Pancreas (tissue), 10 donors: Measurements from ENCODE around the gene AFDN. TPM values are rescaled to one million over a fixed set of nuclear protein-coding genes. Genes with fewer than 3 reads are reported as not detected.

Experiments
- ATAC-seq, 4 donors: fragments of 200-7000 bp; cut with Tn5 transposase; one replicate each; pipeline versions ENCODE4 v1.8.0 to v1.9.1; 2020; ENCODE audit warnings: mild to moderate bottlenecking in 4 of 4, moderate library complexity in 4 of 4
- DNase-seq, 6 donors: peaks; one replicate each; pipeline ENCODE4 v3.0.0-alpha.2; 2020
- FAIRE-seq: peaks from 2 replicates; lab custom pipeline; 2012; peaks lifted over from hg19 to GRCh38; lab: Jason Lieb, UNC
- H3K27ac ChIP-seq, 4 donors: fragments of 200-600 bp; sonication (generic); 1 replicate in 3 of 4; 2 replicates in 1 of 4; pipeline versions ENCODE4 v1.5.0 to v1.8.0; 2020
- H3K27me3 ChIP-seq, 4 donors: fragments of 200-600 bp; one replicate each; pipeline ENCODE4 v1.8.0; 2021
- H3K36me3 ChIP-seq, 3 donors: fragments of 200-600 bp; sonication (generic) in 1 of 3; one replicate each; pipeline versions ENCODE4 v1.5.0 to v1.8.0; 2020 to 2021
- H3K4me1 ChIP-seq, 3 donors: fragments of 200-600 bp; one replicate each; pipeline ENCODE4 v1.8.0; 2021
- H3K4me3 ChIP-seq, 4 donors: fragments of 200-600 bp; sonication (generic) in 2 of 4; one replicate each; pipeline versions ENCODE4 v1.5.0 to v1.8.0; 2020 to 2021
- H3K9me3 ChIP-seq, 4 donors: fragments of 200-600 bp; one replicate each; pipeline ENCODE4 v1.8.0; 2021
- CTCF ChIP-seq, 4 donors: fragments of 200-600 bp; sonication (generic) in 3 of 4; IDR thresholded peaks; one replicate each; pipeline versions ENCODE4 v1.5.0 to v1.8.0; 2021; ENCODE audit warnings: antibody characterized with exemption in 4 of 4
- WGBS, 2 donors: extraction: QIAGEN DNeasy Blood & Tissue Kit; methylation state at CpG; one replicate each; pipeline ENCODE4 v1.1.7; 2013; 5-methylcytosine and 5-hydroxymethylcytosine counted together
- intact Hi-C, 3 donors: fragments of 100-400 bp; cut with DNase I; formaldehyde crosslinking; loops; one replicate each; pipeline versions ENCODE4 v1.11.1 to v1.14.2; 2022
- polyA plus RNA-seq, 2 donors: library from polyadenylated mRNA; stranded (reverse); fragments of 200-250 nt; gene quantifications; one replicate each; pipeline ENCODE4 v1.2.3, GENCODE V29; 2013
- total RNA-seq, 6 donors: library from RNA; stranded (reverse); fragmentation: NEBNext Ultra II Directional in 4 of 6; extraction: Animal tissue kit (Norgen Biotek cat#: 25700) in 4 of 6; gene quantifications; one replicate each; pipeline versions ENCODE4 v1.2.1 to v1.2.4, GENCODE V29; 2021 to 2023
- donor health status: healthy with polysubstance abuse.
- donor health status: DM: no; HTN: no; CAD: no; lungs with moderate emphysema.
- donor health status: DM: no; HTN: no; CAD: no.
- donor health status: control.
- donor health status: control.
- donor health status: Bipolar disorder and iron deficiency.
- donor health status: DM: yes; HTN: yes; CAD: no.
- donor health status: DM: no; HTN: no; CAD: no.
- donor health status: DM: no; HTN: no; CAD: no.
- donor health status: DM: yes; HTN: yes; CAD: no.

The AFDN gene, protein sequence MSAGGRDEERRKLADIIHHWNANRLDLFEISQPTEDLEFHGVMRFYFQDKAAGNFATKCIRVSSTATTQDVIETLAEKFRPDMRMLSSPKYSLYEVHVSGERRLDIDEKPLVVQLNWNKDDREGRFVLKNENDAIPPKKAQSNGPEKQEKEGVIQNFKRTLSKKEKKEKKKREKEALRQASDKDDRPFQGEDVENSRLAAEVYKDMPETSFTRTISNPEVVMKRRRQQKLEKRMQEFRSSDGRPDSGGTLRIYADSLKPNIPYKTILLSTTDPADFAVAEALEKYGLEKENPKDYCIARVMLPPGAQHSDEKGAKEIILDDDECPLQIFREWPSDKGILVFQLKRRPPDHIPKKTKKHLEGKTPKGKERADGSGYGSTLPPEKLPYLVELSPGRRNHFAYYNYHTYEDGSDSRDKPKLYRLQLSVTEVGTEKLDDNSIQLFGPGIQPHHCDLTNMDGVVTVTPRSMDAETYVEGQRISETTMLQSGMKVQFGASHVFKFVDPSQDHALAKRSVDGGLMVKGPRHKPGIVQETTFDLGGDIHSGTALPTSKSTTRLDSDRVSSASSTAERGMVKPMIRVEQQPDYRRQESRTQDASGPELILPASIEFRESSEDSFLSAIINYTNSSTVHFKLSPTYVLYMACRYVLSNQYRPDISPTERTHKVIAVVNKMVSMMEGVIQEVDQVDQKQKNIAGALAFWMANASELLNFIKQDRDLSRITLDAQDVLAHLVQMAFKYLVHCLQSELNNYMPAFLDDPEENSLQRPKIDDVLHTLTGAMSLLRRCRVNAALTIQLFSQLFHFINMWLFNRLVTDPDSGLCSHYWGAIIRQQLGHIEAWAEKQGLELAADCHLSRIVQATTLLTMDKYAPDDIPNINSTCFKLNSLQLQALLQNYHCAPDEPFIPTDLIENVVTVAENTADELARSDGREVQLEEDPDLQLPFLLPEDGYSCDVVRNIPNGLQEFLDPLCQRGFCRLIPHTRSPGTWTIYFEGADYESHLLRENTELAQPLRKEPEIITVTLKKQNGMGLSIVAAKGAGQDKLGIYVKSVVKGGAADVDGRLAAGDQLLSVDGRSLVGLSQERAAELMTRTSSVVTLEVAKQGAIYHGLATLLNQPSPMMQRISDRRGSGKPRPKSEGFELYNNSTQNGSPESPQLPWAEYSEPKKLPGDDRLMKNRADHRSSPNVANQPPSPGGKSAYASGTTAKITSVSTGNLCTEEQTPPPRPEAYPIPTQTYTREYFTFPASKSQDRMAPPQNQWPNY (N-terminal part only)
- 100 to 1,000 TPM in 1 of 6 donors, 10 to 100 TPM in 5; 66.6 to 122 (median 75.7) TPM for total RNA-seq
- 10 to 100 TPM; 55.2 to 56.7 TPM for polyA plus RNA-seq

DNA sequence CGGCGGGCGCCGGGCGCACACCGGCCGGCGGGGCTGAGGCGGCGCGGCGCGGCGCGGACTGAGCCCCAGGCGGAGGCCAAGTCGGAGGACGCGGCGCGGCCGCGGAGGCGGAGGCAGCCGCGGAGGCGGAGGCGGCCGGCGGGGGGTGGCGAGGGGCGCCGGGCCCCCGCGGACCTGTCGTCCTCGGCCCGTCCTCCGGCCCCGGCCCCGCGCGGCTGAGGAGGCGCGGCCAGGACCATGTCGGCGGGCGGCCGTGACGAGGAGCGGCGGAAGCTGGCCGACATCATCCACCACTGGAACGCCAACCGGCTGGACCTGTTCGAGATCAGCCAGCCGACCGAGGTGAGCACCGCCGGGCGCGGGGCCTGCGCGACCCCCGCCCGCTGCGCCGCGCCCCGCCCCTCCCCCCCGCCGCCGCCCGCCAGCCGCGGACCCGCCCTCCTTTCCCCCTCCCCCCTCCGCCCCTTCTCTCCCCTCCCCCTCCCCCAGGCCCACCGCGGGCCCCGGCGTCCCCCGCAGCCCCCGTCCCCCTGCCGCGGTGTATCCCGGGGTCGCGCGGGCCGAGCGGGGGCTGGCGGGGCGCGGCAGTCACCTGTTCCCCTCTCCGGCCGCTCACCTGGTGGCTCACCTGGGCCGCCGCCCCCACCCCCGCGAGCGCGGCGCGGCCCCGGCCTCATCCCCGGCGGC lies at the start of gene AFDN:
Gene AFDN (plus strand): TSS at position 16 of the 687 bp plus-strand sequence. CDS start 222 bp downstream, at position 238.
- H3K27ac ChIP-seq = peak within 1 kb of the TSS; percentile 75 to 94 (median 85)
- WGBS, 2 donors = 0% methylated on average over 6 to 99 of the region's 108 CpGs
- intact Hi-C loops = no loop called here
- no peak for TF ChIP-seq CTCF (IDR thresholded peaks at IDR 0.05)
- peaks cover 16 to 31% (median 29%) of the 10 kb centered on the region in 3 donors for H3K4me1 ChIP-seq
- H3K4me3 ChIP-seq = peak within 1 kb of the TSS; percentile 56 to 68 (median 64)
- DNase-seq (peak in 5 of 6 donors; percentile 32 to 79 (median 58)), ATAC-seq (peak in 1 of 4 donors; percentile 6), FAIRE-seq (no peak)
- H3K36me3 ChIP-seq = no peaks in the 10 kb centered on the region
- H3K27me3 ChIP-seq = no peaks in the 10 kb centered on the region
- no peaks in the 10 kb centered on the region for H3K9me3 ChIP-seq

DNA sequence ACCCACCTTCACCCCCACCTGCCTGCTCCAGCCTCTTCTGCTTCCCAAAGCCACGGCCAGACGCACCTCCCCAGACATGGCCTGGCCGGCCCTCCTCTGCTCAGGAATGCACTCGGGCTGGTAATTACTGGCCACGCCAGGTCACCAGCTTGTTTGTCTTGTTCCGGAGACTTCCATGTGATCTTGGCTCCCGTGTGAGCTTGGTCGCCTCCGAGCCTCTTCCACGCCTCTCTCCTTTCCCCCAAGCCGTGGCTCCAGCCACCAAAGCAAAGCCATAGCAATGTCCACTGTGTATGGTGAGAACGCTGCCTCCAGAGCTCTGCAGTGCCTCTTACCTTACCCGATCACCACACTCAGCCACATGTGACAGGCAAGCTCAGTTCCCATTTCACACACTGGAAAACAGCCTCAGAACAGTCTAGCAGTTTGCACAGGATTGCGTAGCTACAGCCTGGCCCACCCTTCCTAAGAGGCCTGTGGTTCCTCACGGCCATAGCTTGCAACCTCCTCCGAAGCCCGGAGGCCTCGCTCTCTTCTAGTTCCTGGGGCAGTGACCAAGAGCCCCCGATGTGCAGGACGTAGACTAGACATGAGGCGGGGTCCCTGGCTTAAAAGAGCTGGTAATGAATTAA lies 48.1 kb upstream of the AFDN start:
- peak overlapping the region; percentile 6 to 61 (median 58) for H3K27ac ChIP-seq
- 58 to 75% methylated on average over 21 of the region's 21 CpGs for WGBS, 2 donors
- H3K4me1 ChIP-seq = no peaks in the 10 kb centered on the region
- H3K4me3 ChIP-seq = no peak overlapping the region
- ATAC-seq = peak; percentile 48 to 85 (median 80)
- DNase-seq = peak in 2 of 6 donors; percentile 26 to 48
- no peak for FAIRE-seq
- no peak for TF ChIP-seq CTCF (IDR thresholded peaks at IDR 0.05)
- H3K9me3 ChIP-seq = no peaks in the 10 kb centered on the region
- H3K27me3 ChIP-seq = no peaks in the 10 kb centered on the region
- intact Hi-C loops = no loop called here
- no peaks in the 10 kb centered on the region for H3K36me3 ChIP-seq

DNA sequence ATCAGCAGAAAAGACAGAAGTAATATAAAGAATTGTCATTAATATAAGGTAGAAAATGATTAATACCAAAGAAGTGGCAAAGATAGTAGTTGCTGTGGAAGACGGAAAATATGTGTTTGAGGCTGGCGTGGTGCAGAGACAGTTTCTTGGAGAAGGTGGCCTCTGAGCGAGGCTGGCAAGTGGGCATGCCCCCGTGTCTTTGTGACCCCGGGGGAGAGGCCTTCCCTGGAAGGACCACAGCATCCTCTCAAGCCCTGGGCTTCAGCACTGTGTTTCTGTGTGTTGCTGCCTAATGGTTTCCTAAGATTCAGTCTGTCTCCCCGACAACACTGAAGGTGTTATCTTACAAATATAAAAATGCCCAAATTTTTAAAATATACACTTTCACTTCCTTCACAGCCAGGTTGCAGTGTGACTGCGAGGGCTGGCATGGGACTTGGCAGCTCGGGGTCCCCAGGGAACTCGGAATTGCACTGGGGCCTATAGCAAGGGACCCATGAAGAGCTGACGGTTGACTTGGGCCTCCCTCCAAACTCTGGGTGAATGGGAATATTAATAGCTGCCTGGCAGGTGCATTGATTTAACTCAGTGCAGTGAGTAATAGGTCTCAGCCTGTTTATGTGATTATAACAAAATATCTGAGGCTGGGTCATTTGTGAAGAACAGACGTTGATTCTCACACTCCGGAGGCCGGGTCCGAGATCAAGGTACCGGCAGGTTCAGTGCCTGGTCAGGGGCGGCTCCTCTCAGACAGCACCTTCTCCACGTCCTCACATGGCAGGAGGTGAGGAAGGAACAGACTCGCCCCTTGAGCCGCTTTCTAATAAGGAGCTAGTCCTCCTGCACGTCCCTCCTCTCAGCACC lies 47.4 kb upstream of the AFDN start:
- DNase-seq = peak in 2 of 6 donors; percentile 26 to 32
- Histone ChIP-seq H3K27ac (peak overlapping the region; percentile 6 to 61 (median 58)), H3K4me3 (no peak overlapping the region), H3K4me1 (no peaks in the 10 kb centered on the region), H3K9me3 (no peaks in the 10 kb centered on the region), H3K36me3 (no peaks in the 10 kb centered on the region), H3K27me3 (no peaks in the 10 kb centered on the region)
- intact Hi-C loops = no loop called here
- 68 to 70% methylated on average over 20 of the region's 20 CpGs for WGBS, 2 donors
- FAIRE-seq = no peak
- no peak for TF ChIP-seq CTCF (IDR thresholded peaks at IDR 0.05)
- peak; percentile 16 to 57 (median 44) for ATAC-seq
